Stimulated activated CD8-positive, alpha-beta memory T cell treated with anti-CD3 and anti-CD28 coated beads, Interleukin-7, amount 100 ng/mL, for 48 hours (primary cell): ENCODE measurements around the gene CAPN13.
A peak's percentile ranks its signal among the peaks of the same experiment; 100 is the strongest.
"Not testable (repeated sequence)": the region's sequence is repeated elsewhere in the genome, so short reads cannot be mapped to it uniquely, and the experiment has no call there.

Source experiments
- DNase-seq, 2 donors: peaks; one replicate each; pipeline ENCODE4 v3.0.0-alpha.2; 2020; ENCODE audit warnings: low read depth in 1 of 2; ENCODE audit errors: extremely low read depth in 1 of 2

The CAPN13 gene

DNA sequence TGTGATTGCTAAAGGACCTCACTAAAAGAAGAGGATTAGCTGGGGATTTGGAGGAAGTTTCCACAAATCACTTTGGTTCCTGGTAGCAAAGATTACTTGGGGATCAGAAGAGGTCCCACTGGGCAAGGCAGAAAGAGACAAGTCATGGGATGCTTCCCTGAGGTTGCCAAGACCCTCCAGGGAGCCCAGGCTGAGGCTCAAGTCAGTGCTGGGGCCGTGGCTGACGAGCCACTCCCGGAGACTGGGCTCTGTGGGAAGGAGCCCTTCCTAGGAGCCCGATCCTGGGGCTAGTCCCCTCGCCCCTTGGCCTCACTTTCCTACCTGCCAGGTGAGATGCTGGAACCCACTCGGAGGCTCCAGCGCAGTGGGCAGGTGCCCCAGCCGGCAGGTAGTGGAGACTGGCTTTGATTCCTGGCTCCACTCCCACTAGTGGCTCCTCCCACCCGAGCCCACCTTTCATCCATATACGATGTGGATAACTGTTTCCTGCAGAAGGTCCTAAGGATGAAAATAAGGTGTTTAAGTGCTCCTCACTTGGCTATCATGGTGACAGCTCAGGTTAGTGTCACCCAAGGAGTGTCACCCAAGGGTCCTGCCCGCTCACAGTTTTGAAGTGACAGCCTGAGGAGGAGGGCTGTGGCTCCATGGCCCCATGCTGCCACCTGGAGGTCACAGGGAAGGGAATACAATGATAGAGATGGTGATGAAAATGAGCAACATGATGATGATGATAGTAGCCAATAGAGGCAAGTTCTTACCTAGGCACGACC is 100.5 kb downstream of the CAPN13 start:
- peak; percentile 23 to 53 for DNase-seq

- DNase-seq, result no peak
Observed at GRCh38 chr2:30705711-30706533, 101.3 kb downstream of the CAPN13 start.

DNA sequence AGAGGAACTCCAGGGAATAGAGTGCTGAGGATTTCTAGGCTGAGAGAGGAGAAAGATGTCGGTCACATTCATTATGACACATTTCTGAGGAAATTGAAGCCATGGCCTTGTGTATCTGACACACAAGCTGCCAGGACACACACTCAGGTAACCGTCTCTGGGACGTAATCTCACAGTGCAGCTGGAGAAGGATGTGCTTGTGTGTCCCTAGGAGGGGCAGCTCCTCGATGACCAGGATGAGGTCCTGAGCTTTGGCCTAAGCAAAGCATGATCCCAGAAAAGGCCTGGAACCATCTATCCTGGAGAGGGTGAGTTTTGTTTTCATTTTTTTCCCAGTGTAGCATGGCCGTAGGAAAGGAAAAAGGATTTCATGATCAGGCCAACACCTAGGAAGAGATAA is 102.2 kb downstream of the CAPN13 start:
- no peak for DNase-seq

DNA sequence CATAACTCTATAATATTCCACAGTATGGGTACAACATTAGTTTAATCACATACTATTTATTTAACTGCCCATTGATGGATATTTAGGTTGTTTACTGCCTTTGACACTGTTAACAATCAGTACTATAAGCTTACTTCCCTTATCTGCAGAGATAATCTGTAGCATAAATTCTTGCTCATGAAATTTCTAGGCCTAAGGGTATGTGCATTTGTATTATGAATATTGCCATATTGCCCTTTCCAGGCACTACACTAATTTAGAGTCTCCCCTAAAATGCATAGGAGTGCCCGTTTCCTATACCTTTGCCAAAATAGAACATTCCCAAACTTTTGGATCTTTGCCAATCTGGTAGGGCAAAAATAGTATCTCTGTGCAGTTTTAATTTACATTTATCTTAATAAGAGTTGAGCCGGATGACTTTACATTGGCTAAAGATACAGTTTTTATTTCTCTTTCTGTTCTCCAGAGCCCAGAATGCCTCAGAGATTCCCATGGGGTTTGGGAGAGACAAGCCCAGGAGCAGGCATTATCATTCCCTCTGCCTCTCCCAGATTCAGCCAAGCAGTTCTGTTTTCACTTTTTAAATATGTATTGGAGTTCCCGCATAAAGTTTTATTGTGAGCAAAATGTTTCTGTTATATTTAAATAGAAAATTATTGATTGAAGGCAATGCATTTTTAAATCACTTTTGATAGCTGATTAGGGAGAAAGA is 102.8 kb downstream of the CAPN13 start:
- no peak for DNase-seq

DNA sequence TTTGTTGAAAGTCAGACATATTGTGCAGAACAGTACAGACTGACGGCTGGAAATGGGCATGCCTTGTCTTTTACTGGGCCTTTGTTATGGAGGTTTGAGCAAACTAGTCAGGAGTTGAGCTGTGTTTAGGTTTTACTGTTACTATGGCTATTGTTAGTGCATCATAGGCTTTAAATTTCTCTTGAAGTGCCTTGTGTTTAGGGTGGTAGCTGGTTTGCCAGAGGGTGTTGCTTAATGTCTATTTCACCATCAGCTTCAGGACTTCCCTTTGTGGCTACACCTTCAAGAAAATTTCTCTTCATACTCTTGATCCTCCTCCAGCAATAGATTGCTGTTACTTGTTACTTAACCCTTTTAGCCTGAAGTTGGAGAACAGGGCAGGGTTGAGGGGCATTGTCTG is 104.6 kb downstream of the CAPN13 start:
- DNase-seq, result no peak

- no peak for DNase-seq
Observed at GRCh38 chr2:30701782-30702181, 105.5 kb downstream of the CAPN13 start.

DNA sequence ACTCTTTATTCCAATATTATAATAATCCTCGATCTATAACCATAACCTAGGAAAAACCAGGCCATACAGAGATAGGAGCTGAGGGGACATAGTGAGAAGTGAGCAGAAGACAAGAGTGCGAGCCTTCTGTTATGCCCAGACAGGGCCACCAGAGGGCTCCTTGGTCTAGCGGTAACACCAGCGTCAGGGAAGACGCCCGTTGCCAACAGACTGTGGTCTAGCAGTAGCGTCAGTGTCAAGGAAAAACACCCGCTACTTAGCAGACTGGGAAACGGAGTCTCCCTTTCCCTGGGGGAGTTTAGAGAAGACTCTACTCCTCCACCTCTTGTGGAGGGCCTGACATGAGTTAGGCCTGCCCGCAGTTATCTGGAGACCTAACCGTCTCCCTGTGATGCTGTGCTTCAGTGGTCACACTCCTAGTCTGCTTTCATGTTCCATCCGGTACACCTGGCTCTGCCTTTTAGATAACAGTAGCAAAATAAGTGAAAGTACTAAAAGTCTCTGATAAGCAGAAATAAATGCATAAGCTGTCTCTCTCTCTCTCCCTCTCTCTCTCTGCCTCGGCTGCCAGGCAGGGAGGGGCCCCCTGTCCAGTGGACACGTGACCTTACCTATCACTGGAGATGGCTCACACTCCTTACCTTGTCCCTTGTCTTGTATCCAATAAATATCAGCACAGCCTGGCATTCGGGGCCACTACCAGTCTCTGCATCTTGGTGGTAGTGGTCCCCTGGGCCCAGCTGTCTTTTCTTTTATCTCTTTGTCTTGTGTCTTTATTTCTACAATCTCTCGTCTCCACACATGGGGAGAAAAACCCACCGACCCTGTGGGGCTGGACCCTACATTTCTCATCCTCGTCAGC is 109.8 kb downstream of the CAPN13 start:
- DNase-seq, result not testable (repeated sequence)

- no peak for DNase-seq
Observed at GRCh38 chr2:30695749-30696148, 111.5 kb downstream of the CAPN13 start.

GRCh38 chr2:30694286-30695055 is 112.8 kb downstream of the CAPN13 start:
- no peak for DNase-seq

DNA sequence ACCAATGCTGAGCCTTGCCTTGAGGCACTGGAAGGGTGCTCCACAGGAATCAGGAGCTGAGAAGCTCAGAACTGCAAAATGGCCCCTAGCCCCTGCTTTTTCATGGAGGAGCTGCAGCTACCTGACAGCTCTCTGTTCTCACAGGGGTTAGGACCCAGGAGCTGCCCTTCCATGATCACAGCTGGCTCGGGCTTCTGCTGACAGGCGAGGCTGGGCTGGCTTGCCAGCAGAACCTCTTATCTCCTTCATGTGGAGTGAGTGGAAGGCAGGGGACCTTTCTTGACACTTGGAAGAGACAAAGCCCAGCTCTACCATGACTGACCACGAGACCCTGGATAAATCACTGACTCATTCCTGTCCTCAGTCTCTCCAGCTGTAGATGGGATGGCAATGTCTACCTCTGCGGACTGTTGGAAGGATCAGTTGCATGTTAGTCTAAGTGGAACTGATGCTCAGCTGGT is 113.4 kb downstream of the CAPN13 start:
- no peak for DNase-seq

GRCh38 chr2:30692829-30693275 is 114.4 kb downstream of the CAPN13 start:
- DNase-seq, result no peak

GRCh38 chr2:30691948-30692828 is 115.1 kb downstream of the CAPN13 start:
- DNase-seq, result no peak

DNA sequence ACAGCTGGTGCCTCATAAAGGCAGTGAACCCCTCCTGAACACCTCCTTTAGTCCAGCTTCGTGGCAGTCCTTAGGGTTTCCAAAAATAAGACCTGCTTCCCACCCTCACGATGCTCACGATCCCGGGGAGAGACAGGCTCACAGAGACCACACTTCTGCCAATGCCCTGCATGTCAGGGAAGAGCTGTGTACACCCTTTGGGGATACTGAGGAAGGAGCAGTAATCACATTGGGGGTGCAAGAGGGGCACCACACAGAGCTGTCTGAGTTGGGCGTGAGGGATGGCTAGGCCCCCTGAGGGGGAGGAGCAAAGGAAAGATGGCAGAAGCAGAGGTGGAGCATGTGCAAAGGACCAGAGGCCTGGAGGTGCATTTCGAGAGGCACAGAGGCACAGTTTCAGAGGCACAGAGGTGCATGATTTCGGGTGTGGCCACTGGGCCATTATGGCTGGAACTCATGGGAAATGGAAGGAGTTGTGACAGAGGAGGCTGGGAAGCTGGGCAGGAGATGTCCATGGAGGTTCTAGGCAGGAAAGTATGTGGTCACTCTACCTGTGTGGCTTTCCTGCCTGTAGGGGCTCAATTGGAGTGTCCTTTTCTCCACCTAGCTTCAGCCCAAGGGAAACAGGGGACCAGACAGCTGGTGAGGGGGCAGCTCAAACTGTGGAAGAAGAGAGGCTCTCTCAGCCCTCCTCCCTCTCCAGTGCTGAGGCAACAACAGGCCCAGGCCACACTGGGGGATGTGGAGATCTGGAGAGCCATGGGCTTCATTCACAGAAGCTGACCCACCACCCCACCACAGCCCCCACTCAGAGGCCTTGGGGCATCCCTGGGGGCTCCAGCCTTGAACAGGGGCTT is 115.9 kb downstream of the CAPN13 start:
- no peak for DNase-seq

DNA sequence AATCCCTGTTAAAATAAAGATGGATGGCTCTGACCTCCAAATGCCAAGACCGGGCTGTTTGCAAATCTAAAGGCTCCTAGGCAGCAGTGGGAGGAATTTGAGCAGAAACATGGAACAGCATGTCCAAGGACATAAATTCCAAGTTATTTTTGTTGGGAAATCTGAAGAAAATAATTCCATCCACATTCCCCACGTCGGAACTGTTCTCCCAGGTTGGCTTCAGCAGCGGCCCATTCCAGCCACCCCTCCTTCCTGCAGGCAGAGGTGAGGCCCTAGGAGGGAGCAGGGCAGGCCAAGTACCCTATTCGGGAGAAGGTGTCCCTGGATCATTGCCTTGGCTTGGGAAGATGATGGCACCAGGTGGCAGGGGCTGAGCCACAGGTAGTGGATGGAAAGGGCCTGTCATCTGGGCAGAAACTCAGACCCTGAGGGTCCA is 117.1 kb downstream of the CAPN13 start:
- no peak for DNase-seq

- DNase-seq, result no peak
Observed at GRCh38 chr2:30689496-30690125, 117.6 kb downstream of the CAPN13 start.

GRCh38 chr2:30688956-30689401 is 118.3 kb downstream of the CAPN13 start:
- no peak for DNase-seq

- DNase-seq, result no peak
Observed at GRCh38 chr2:30686669-30687068, 120.6 kb downstream of the CAPN13 start.
